Adipocyte (in vitro differentiated cells): ENCODE measurements around the gene PAPOLB.

ENCODE experiments used
- DNase-seq: peaks from one replicate; pipeline ENCODE4 v3.0.0-alpha.2; 2015; ENCODE audit warnings: low read depth
- H3K27me3 ChIP-seq: replicated peaks from 2 replicates; pipeline ENCODE4 v1.7.0; 2013; ENCODE audit warnings: mild to moderate bottlenecking, low read length, moderate library complexity; ENCODE audit not compliant: control insufficient read depth, insufficient read depth
- H3K36me3 ChIP-seq: 2 replicates; pipeline ENCODE4 v1.7.0; 2013; ENCODE audit warnings: low read length, mild to moderate bottlenecking, moderate library complexity; ENCODE audit not compliant: control insufficient read depth, insufficient read depth, severe bottlenecking
- H3K4me1 ChIP-seq: 2 replicates; pipeline ENCODE4 v1.7.0; 2013; ENCODE audit warnings: mild to moderate bottlenecking, low read length, moderate library complexity; ENCODE audit not compliant: control insufficient read depth, insufficient read depth
- H3K4me3 ChIP-seq: 2 replicates; pipeline ENCODE4 v1.7.0; 2013; ENCODE audit warnings: mild to moderate bottlenecking, low read length, moderate library complexity
- H3K9ac ChIP-seq: 2 replicates; pipeline ENCODE4 v1.7.0; 2013; ENCODE audit warnings: mild to moderate bottlenecking, low read length, moderate library complexity
- H3K9me3 ChIP-seq: 2 replicates; pipeline ENCODE4 v1.7.0; 2013; ENCODE audit warnings: mild to moderate bottlenecking, low read length, moderate library complexity; ENCODE audit not compliant: control insufficient read depth

The PAPOLB gene

DNA sequence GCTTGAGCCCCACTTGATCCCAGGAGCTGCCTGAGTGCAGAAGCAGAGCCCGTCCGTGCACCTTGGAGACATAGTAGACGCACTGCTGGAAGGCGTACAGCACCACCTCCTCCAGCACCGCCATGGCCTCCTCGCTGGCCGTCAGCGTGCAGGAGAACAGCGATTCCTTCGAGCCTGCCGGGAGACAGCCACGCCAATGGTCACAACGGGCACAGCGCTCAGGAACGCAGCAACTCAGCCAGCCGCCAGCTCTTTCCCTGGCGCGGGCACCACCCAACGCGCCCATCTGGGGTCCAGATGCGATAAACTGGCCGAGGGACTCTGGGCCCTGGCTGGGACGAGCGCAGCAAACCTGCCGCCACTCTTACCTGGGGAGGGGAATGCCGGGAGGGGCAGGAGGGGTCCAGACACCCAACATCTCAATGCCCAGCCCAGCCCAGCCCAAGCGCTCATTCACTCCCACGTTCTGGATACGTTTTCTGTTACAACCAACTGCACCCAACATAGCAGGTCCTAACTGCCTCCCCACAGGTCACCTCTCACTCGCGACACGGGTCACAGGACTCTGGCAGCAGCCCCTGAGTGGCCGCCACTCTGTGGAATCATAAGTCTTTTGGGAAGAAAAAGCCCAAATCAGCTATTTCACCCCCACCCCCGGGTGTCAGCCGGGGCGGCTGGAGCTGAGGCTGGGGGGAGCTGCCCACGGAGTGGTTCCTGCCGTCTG lies 44.5 kb downstream of the PAPOLB start:
- H3K36me3 ChIP-seq: no peaks in the 10 kb centered on the region
- peaks cover 9% of the 10 kb centered on the region for H3K9me3 ChIP-seq
- no peak overlapping the region for H3K9ac ChIP-seq
- H3K4me3 ChIP-seq: no peak overlapping the region
- H3K27me3 ChIP-seq: peaks cover 13% of the 10 kb centered on the region
- no peak for DNase-seq
- H3K4me1 ChIP-seq: no peaks in the 10 kb centered on the region

DNA sequence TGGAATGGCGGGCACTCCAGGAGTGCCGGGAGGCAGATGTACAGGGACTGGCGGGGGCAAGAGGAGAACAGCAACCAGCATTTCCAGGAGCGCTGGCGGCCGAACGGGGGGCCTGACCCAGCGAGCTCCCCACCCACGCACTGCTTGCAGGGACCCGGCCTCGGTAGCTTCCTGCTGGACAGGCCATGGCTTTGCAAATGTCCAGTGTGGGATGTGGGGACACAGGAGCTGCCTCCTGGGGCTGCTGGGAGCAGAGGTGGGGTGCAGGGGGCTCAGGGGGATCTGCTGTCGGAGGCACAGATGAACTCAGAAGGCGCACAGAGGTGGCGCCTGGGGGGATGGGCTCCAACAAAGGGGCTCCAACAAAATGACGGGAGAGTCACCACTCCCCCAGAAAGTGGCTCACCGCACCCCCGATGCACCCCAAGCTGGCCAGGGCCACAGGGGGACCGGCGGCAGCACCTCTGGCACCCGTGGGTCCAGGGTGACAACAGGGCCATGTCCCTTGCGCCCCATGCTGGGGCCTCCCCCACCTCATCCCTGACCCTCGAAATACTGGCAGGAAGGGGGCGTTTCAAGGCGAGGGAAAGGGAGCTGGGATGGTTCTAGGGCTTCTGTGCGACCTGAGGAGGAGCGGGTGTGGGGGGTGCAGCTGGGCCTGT lies 45.3 kb downstream of the PAPOLB start:
- Histone ChIP-seq H3K36me3 (no peaks in the 10 kb centered on the region), H3K9ac (no peak overlapping the region), H3K9me3 (peaks cover 9% of the 10 kb centered on the region), H3K27me3 (peaks cover 13% of the 10 kb centered on the region), H3K4me3 (no peak overlapping the region), H3K4me1 (no peaks in the 10 kb centered on the region)
- DNase-seq: no peak

DNA sequence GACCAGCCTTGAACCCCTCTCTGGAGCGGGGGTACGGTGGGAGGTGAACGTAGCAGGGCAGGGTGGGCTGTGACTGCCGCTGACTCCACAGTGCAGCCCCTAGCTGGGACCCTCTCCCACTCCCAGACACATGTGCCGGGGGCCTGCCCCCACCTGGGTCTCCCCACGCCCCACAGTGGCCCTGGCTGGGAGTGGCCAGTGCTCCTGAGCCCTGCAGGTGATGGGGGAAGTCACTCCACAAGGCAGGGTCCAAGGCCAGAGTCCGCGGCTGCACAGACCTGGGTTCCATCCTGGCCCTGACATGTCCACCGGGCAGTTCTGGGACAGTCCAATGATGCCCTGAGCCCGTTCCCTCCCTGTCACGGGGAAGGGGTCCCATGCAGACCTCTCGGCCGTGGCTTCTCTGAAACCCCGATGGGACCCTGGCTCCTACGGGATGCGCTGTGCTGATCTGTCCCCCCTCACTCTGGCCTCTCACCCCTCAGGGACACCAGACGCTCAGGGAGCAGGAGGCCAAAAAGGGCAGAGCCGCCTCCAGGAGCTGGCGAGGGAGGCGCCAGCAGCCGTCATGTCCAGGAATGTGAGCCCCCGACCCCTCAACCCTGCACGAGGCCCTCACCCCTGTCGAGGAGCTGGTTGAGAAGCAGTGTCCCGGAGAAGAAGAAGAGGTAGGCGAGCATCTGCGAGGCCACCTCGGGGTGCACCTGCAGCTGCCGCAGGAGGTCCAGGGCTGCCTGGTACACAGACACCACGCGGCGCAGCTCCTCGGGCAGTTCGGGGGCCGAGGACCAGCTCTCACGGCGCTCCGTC lies 46.0 kb downstream of the PAPOLB start:
- Histone ChIP-seq H3K4me3 (no peak overlapping the region), H3K9me3 (peaks cover 9% of the 10 kb centered on the region), H3K36me3 (no peaks in the 10 kb centered on the region), H3K4me1 (no peaks in the 10 kb centered on the region), H3K9ac (no peak overlapping the region), H3K27me3 (peaks cover 13% of the 10 kb centered on the region)
- DNase-seq: no peak

DNA sequence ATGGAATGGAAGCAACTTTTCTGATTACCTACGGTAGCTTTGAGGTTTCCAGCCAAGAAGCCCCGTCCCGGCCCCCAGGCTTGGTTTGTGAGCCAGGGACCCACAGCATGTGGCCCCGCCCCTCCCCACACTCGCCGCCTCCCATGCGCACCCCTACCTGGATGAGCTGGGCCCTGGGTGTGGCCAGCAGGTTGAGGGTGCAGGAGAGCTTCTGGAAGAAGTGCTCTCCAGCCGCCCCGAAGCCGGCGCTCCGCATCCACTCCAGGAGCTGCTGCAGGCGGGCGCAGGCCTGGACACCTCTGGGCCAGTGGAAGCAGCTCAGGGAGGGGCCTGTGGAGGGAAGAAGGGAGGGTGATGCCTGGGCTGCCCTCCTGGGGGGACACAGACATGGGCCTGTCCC lies 46.7 kb downstream of the PAPOLB start:
- Histone ChIP-seq H3K4me1 (no peaks in the 10 kb centered on the region), H3K4me3 (no peak overlapping the region), H3K9ac (no peak overlapping the region), H3K36me3 (no peaks in the 10 kb centered on the region), H3K9me3 (peaks cover 9% of the 10 kb centered on the region), H3K27me3 (peaks cover 9% of the 10 kb centered on the region)
- no peak for DNase-seq

DNA sequence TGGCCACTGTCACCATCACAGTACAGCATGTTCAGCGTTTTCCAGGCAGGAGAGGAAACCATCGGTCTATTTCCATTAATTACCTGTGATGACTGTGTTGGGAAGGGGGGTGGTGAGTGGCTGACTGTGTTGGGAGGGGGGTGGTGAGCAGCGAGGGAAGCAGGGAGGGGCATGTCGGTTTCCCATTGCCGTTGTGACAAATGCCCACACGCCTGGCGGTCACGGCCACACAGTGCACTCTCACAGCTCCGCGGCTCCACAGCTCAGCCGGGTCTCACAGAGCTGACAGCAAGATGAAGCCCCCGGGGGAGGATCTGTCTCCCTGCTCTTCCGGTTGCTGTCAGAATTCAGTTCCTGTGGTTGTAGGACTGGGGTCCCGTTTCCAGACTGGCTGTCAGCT lies 47.4 kb downstream of the PAPOLB start:
- H3K9ac ChIP-seq: no peak overlapping the region
- no peak for DNase-seq
- H3K27me3 ChIP-seq: peaks cover 3% of the 10 kb centered on the region
- no peaks in the 10 kb centered on the region for H3K4me1 ChIP-seq
- H3K4me3 ChIP-seq: no peak overlapping the region
- H3K36me3 ChIP-seq: no peaks in the 10 kb centered on the region
- peaks cover 9% of the 10 kb centered on the region for H3K9me3 ChIP-seq

GRCh38 chr7:4809666-4810065 lies 52.2 kb downstream of the PAPOLB start:
- Histone ChIP-seq H3K27me3 (no peaks in the 10 kb centered on the region), H3K36me3 (no peaks in the 10 kb centered on the region), H3K4me3 (no peak overlapping the region), H3K9me3 (peaks cover 9% of the 10 kb centered on the region), H3K9ac (no peak overlapping the region), H3K4me1 (no peaks in the 10 kb centered on the region)
- DNase-seq: no peak

- no peak for DNase-seq
- Histone ChIP-seq H3K36me3 (no peaks in the 10 kb centered on the region), H3K27me3 (no peaks in the 10 kb centered on the region), H3K4me3 (no peak overlapping the region), H3K9me3 (peaks cover 9% of the 10 kb centered on the region), H3K9ac (no peak overlapping the region), H3K4me1 (no peaks in the 10 kb centered on the region)
Measured at GRCh38 chr7:4809091-4809591, 52.7 kb downstream of the PAPOLB start.

GRCh38 chr7:4808565-4808964 lies 53.3 kb downstream of the PAPOLB start:
- Histone ChIP-seq H3K27me3 (no peaks in the 10 kb centered on the region), H3K9ac (no peak overlapping the region), H3K9me3 (peaks cover 9% of the 10 kb centered on the region), H3K4me1 (no peaks in the 10 kb centered on the region), H3K36me3 (no peaks in the 10 kb centered on the region), H3K4me3 (no peak overlapping the region)
- no peak for DNase-seq

DNA sequence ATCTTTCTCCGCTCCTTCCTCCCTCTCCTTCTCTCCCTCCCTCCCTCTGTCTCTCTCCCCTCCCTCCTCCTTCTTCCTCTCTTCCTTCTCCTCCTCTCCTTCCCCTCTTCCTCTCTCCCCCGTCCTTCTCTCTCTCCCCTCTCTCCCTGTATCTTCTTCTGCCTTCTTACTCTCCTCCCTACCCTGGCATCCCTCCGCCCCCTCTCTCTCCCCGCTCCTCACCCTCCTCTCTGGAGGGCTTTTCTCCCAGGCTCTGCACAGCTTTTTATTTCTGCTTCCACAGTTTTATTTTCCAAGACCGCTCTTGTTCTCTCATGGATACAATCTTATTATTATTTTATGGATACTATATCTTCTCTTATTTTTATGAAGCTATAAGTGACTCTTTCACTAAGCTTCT lies 53.8 kb downstream of the PAPOLB start:
- H3K9ac ChIP-seq: no peak overlapping the region

More for the DNA sequence above, 53.8 kb downstream of the PAPOLB start:
- Histone ChIP-seq H3K9me3 (peaks cover 6% of the 10 kb centered on the region), H3K36me3 (no peaks in the 10 kb centered on the region), H3K27me3 (no peaks in the 10 kb centered on the region), H3K4me3 (no peak overlapping the region), H3K4me1 (no peaks in the 10 kb centered on the region)
- no peak for DNase-seq
